Measurements from ENCODE around the gene PARD3. TPM values are rescaled to one million over a fixed set of nuclear protein-coding genes. Genes with fewer than 3 reads are reported as not detected.

Gene PARD3
- total RNA-seq, 1 donor from 2014 or later: 76.4 TPM

DNA sequence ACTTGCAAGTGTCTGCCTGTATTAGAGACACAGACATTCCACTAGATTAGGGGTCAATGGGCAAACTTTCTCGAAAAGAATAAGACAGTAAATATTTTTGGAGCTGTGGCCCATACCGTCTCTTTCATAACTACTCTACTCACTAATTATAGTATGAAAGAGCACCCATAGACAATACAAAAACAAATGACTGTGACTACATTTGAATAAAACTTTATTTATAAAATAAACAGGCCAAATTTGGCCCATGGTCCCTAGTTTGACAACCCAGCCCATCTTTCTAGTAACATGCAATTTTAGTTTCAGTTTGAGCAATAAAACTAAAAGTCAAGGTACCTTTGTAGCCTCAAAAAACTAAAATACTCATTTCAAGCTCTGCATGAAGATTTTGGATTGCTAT lies 294.6 kb downstream of the PARD3 start:
- Histone ChIP-seq H3K36me3 (ENCODE audit: control insufficient read depth, insufficient read depth, low read length) (no peaks in the 10 kb centered on the region), H3K27me3 (ENCODE audit: control insufficient read depth, insufficient read depth, low read length) (no peaks in the 10 kb centered on the region), H3K4me3 (ENCODE audit: low read depth, low read length) (no peak overlapping the region)
- TF ChIP-seq, protein P1, sequence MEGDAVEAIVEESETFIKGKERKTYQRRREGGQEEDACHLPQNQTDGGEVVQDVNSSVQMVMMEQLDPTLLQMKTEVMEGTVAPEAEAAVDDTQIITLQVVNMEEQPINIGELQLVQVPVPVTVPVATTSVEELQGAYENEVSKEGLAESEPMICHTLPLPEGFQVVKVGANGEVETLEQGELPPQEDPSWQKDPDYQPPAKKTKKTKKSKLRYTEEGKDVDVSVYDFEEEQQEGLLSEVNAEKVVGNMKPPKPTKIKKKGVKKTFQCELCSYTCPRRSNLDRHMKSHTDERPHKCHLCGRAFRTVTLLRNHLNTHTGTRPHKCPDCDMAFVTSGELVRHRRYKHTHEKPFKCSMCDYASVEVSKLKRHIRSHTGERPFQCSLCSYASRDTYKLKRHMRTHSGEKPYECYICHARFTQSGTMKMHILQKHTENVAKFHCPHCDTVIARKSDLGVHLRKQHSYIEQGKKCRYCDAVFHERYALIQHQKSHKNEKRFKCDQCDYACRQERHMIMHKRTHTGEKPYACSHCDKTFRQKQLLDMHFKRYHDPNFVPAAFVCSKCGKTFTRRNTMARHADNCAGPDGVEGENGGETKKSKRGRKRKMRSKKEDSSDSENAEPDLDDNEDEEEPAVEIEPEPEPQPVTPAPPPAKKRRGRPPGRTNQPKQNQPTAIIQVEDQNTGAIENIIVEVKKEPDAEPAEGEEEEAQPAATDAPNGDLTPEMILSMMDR (IDR thresholded peaks at IDR 0.05; ENCODE audit: insufficient read depth, low read length, poor library complexity, severe bottlenecking): no peak
- DNase-seq (ENCODE audit: low read depth): no peak

DNA sequence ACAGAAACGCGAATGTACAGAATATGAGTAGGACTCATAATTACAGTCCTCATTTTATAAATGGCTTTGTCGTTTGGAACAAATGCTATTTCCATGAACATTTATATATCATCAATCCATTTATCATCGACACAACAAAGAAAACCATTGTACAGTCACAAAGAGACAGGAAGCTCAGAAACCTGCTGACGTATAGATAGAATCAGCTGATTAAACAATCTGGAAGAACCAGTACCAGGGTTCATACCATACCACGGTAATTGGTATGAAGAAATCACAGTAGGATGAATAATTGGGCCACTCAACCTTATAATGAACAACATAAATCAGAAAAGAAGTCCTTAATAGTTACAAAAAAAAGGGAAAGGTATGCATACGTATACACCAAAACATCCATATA lies 295.0 kb downstream of the PARD3 start:
- H3K4me3 ChIP-seq (ENCODE audit: low read depth, low read length): no peak overlapping the region
- H3K36me3 ChIP-seq (ENCODE audit: control insufficient read depth, insufficient read depth, low read length): no peaks in the 10 kb centered on the region
- H3K27me3 ChIP-seq (ENCODE audit: control insufficient read depth, insufficient read depth, low read length): no peaks in the 10 kb centered on the region
- peak; percentile 19 for DNase-seq (ENCODE audit: low read depth)
- TF ChIP-seq, protein P1 (IDR thresholded peaks at IDR 0.05; ENCODE audit: insufficient read depth, low read length, poor library complexity, severe bottlenecking): no peak

DNA sequence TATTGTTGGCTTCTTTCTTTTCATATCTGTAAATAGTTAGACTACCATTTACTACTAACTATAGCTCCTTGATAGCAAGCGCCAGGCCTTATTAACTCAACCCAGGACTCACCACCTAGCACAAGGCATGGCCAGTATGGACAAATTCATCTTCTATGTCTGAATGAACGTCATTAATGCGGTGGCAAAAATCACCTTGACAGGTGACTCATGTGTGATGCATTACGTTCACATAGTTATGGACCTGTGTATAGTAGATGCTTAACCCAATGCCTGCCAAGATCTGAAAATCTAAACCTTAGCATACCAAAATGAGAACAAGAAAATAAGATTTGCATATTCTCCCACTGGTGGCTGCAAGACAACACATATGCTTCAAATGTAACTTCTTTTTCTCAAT lies 300.8 kb downstream of the PARD3 start:
- TF ChIP-seq, protein P1 (IDR thresholded peaks at IDR 0.05; ENCODE audit: insufficient read depth, low read length, poor library complexity, severe bottlenecking): no peak
- no peak for DNase-seq (ENCODE audit: low read depth)
- no peaks in the 10 kb centered on the region for H3K36me3 ChIP-seq (ENCODE audit: control insufficient read depth, insufficient read depth, low read length)
- no peaks in the 10 kb centered on the region for H3K27me3 ChIP-seq (ENCODE audit: control insufficient read depth, insufficient read depth, low read length)
- no peak overlapping the region for H3K4me3 ChIP-seq (ENCODE audit: low read depth, low read length)

DNA sequence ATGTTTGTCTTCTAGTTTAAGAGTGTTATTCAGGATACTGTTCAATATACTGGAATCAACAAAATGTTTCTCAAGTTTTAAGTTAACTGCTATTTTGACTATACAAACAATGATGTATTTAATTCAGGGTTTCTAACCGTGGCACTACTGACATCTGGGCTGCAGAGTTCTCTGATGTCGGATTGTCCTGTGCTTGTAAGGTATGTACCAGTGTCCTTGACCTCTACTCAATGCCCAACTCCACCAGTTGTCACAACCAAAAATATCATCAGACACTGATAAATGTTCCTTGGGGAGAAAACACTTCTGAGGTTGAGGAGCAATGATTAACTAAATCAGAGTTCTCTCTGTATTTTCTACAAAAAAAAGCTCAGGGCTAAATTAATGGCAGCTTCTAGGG lies 301.5 kb downstream of the PARD3 start:
- Histone ChIP-seq H3K27me3 (ENCODE audit: control insufficient read depth, insufficient read depth, low read length) (no peaks in the 10 kb centered on the region), H3K4me3 (ENCODE audit: low read depth, low read length) (no peak overlapping the region), H3K36me3 (ENCODE audit: control insufficient read depth, insufficient read depth, low read length) (no peaks in the 10 kb centered on the region)
- DNase-seq (ENCODE audit: low read depth): no peak
- TF ChIP-seq, protein P1 (IDR thresholded peaks at IDR 0.05; ENCODE audit: insufficient read depth, low read length, poor library complexity, severe bottlenecking): no peak

GRCh38 chr10:34507217-34507616 lies 307.9 kb downstream of the PARD3 start:
- Histone ChIP-seq H3K27me3 (ENCODE audit: control insufficient read depth, insufficient read depth, low read length) (no peaks in the 10 kb centered on the region), H3K4me3 (ENCODE audit: low read depth, low read length) (no peak overlapping the region), H3K36me3 (ENCODE audit: control insufficient read depth, insufficient read depth, low read length) (no peaks in the 10 kb centered on the region)
- TF ChIP-seq, protein P1 (IDR thresholded peaks at IDR 0.05; ENCODE audit: insufficient read depth, low read length, poor library complexity, severe bottlenecking): no peak
- no peak for DNase-seq (ENCODE audit: low read depth)

DNA sequence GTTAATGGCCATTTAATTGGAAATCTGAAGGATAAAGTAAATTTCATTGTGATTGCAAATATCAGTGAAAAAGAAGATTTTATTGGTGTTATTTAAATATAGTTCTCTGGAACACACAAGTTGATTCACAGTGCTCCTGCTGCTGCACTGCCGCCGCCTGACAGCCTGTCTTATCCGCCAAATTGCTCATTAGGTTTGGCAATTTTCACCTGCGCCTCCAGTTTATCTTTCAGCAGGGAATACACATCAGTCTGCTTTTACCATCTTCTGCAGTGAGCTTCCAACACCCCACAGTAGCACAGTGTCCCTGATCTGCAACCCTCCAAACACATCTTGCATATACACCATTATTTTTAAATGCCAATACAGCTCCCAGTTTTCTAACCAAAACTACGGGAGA lies 308.3 kb downstream of the PARD3 start:
- no peaks in the 10 kb centered on the region for H3K36me3 ChIP-seq (ENCODE audit: control insufficient read depth, insufficient read depth, low read length)
- TF ChIP-seq, protein P1 (IDR thresholded peaks at IDR 0.05; ENCODE audit: insufficient read depth, low read length, poor library complexity, severe bottlenecking): no peak
- H3K27me3 ChIP-seq (ENCODE audit: control insufficient read depth, insufficient read depth, low read length): no peaks in the 10 kb centered on the region
- no peak for DNase-seq (ENCODE audit: low read depth)
- H3K4me3 ChIP-seq (ENCODE audit: low read depth, low read length): no peak overlapping the region

Measured in kidney epithelial cell (primary cell).